Measurements from ENCODE around the gene PARVB. TPM values are rescaled to one million over a fixed set of nuclear protein-coding genes. Genes with fewer than 3 reads are reported as not detected.

PARVB gene, protein sequence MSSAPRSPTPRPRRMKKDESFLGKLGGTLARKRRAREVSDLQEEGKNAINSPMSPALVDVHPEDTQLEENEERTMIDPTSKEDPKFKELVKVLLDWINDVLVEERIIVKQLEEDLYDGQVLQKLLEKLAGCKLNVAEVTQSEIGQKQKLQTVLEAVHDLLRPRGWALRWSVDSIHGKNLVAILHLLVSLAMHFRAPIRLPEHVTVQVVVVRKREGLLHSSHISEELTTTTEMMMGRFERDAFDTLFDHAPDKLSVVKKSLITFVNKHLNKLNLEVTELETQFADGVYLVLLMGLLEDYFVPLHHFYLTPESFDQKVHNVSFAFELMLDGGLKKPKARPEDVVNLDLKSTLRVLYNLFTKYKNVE
- polyA plus RNA-seq (ENCODE audit: insufficient read length in 12 of 12) = 10 to 100 TPM in 11 of 12 donors, not detected in 1; 28.3 to 50.5 (median 42.6) TPM
- long read RNA-seq, donor 1, full-length matches to known transcripts = 1 of 8 reads
- long read RNA-seq, donor 1, partial matches to known transcripts = 7 of 8 reads
- long read RNA-seq, donor 1, other reads (novel, unspliced or antisense) = 0 of 8 reads
- long read RNA-seq, donor 2, full-length matches to known transcripts = 12 of 19 reads
- long read RNA-seq, donor 2, partial matches to known transcripts = 7 of 19 reads
- long read RNA-seq, donor 2, other reads (novel, unspliced or antisense) = 0 of 19 reads
- long read RNA-seq, donor 3, full-length matches to known transcripts = 5 of 5 reads
- long read RNA-seq, donor 3, partial matches to known transcripts = 0 of 5 reads
- long read RNA-seq, donor 3, other reads (novel, unspliced or antisense) = 0 of 5 reads
- long read RNA-seq, donor 4, full-length matches to known transcripts = 2 of 2 reads
- long read RNA-seq, donor 4, partial matches to known transcripts = 0 of 2 reads
- long read RNA-seq, donor 4, other reads (novel, unspliced or antisense) = 0 of 2 reads
- long read RNA-seq, donor 5, full-length matches to known transcripts = 11 of 11 reads
- long read RNA-seq, donor 5, partial matches to known transcripts = 0 of 11 reads
- long read RNA-seq, donor 5, other reads (novel, unspliced or antisense) = 0 of 11 reads
- long read RNA-seq, donor 6, full-length matches to known transcripts = 8 of 8 reads
- long read RNA-seq, donor 6, partial matches to known transcripts = 0 of 8 reads
- long read RNA-seq, donor 6, other reads (novel, unspliced or antisense) = 0 of 8 reads
- long read RNA-seq, donor 7, full-length matches to known transcripts = 9 of 9 reads
- long read RNA-seq, donor 7, partial matches to known transcripts = 0 of 9 reads
- long read RNA-seq, donor 7, other reads (novel, unspliced or antisense) = 0 of 9 reads
- long read RNA-seq, donor 8, full-length matches to known transcripts = 9 of 14 reads
- long read RNA-seq, donor 8, partial matches to known transcripts = 0 of 14 reads
- long read RNA-seq, donor 8, other reads (novel, unspliced or antisense) = 5 of 14 reads
- long read RNA-seq, donor 9, full-length matches to known transcripts = 3 of 3 reads
- long read RNA-seq, donor 9, partial matches to known transcripts = 0 of 3 reads
- long read RNA-seq, donor 9, other reads (novel, unspliced or antisense) = 0 of 3 reads
- long read RNA-seq, donor 10, full-length matches to known transcripts = 8 of 16 reads
- long read RNA-seq, donor 10, partial matches to known transcripts = 0 of 16 reads
- long read RNA-seq, donor 10, other reads (novel, unspliced or antisense) = 8 of 16 reads
- long read RNA-seq, donor 11, full-length matches to known transcripts = 6 of 11 reads
- long read RNA-seq, donor 11, partial matches to known transcripts = 5 of 11 reads
- long read RNA-seq, donor 11, other reads (novel, unspliced or antisense) = 0 of 11 reads

DNA sequence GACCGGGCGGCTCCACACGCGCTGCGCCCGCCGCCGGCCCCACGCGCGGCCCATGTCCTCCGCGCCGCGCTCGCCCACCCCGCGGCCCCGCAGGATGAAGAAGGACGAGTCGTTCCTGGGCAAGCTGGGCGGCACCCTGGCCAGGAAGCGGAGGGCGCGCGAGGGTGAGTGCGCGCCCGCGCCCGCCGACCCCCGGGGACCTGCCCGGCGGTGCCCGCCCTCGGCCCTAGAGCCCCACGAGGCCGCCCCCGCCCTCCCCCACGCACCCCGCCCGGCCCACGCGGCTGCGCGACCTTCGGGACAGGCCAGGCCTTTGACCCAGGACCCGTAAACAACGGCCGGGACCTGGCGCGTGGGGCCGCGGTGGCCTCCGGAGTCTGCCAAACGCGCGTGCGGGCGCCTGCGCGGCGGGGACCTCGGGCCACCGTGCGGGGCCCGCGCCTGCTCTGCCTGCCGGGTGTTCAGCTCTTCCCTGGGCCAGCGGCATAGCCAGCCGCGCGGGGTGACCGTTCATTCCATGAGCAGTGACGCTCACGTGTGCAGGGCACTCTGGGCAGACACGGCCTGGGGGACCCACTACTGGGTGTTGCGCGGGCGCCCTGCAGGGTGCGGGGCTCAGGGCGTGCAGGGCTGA, at the start of gene PARVB:
Gene PARVB, plus strand, starts transcription at position 15 of the 634 bp plus-strand sequence. Its CDS starts 38 bp downstream, at position 53.
- DNase-seq = no peak

DNA sequence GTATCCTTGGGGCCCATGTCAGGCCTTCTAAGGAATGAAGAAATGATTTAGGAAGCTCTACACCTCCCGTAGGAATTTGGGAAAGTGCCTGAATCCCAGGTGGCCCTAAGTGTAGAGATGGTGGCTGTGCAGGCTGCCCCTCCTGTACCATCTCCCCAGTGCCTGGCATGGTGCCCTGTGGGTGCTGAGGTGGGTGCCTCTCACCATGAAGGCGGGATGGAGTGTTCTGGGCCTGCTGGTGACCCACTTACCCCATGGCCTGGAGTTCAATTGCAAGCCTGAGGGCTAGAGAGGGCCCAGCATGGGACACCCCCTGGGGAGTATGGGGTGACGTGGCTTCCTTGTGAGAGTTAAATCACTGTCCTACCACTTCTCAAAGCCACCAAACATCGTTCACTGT, 49.1 kb upstream of the PARVB start:
- no peak for DNase-seq

DNA sequence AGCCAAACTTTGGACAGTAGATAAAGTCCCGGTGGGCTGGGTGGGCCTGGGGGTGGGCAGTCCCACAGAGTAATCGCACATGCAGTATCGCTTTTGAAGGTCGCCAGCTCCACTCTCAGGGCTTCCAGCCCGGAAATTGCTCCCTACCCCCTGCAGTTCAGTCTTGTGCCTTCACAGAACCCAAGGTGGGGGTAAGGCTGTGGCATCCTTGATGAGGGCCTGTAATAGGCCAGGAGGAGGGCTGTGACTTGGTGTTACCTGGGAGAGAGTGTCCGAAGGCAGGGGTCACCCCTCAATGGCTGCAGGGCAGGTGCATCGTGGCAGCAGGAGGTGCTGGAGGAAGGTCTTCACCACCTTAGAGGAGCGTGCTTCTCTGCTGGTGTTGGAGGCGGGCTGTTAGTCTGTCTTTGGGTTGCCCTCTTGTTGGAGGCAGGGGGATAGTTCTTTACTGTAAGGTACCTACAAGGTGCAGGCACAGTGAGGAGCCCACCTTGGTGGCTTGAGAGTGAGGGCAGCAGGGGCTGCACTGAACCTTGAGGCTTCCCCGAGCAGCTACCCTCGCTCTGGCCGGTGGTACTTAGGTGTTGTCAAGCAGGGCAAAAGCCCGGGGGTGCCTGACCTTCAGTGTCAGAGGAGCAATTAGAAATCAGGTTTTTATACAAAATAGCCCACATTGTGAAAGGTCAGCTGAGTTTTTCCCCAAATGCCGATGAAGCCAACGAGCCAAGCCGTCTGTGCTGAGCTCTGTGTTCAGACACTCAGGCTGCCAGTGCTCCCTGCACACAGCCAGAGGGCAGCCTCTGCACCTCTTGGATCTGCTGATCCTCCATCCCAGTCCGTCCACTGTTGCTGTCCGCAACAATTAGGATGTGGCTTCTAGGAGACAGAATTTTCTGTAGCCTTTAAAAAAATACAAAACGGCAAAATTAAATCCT, 47.0 kb upstream of the PARVB start:
- DNase-seq = no peak

DNA sequence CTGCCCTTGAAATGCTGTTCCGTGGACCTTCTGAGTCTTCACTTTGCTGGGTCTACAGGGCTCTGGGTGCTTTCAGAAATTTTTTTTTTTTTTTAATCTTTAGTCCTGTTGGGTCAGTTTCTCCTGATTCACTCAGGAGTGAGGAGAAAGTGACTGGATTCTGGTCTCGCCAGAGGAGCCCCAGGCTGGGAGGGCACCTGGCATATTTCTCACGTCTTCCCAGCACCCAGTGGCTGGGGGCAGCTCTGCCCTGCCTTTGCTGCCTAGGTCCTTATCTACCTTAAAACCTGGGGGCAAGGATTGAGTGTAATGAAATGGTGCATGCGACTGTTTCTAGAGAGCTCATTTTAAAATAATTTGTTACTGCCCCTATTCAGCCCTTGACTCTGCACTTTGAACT, 45.5 kb upstream of the PARVB start:
- no peak for DNase-seq

DNA sequence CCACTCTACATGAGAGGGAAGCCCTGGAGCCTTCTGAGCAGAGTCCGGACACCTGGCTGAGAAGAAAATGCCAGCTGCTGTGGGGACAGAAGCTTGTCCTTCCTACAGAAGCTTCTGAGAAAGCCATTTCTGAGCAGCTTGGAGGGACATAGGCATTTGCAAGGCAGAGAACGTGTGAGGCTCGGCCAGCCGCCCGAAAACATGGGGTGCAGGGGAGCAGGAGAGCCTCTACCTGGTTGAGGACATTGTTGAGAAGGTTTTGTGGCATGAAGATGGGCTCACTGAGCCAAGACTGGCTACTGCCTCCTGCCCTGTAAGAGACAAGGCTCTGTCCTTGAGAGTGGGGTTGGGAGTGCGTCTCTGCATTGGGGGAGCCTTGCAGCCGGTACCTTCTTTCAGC, 43.5 kb upstream of the PARVB start:
- no peak for DNase-seq

DNA sequence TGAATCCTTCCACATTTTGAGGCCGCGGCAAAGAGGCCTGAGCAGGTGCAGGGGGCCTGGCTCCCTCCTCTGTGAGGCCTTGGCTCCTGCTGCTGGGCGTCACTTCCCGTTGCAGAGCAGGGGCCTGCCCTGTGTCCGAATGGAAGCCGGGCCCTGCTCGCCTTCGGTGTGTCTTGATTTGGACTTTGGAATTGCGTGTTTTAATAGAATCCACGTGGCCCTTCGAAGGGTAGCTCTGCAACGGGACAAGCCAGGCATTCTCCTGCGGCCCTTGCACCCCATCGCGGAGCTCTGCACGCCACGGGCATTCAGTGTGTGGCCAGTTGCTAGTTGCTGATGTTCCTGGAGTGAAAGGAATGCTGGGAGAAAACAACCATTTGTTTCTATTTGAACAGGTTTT, 43.1 kb upstream of the PARVB start:
- no peak for DNase-seq

DNA sequence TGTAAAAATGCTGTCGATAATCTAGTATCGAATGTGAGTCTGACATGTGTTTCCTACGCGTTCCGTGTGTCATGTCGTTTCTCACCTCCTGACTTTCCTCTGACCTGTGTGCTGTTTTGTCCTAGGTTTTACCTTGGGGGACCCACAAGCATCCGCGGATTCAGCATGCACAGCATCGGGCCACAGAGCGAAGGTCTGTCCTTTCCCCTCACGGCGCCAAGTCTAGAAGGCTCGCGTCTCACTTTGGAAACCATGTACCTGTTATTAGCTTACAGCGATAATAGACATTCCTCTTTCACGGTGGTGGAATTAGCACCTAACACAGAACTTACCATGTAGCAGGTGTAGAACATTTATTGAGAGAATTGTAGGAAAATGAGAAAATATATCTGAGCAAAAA, 40.3 kb upstream of the PARVB start:
- DNase-seq = no peak

DNA sequence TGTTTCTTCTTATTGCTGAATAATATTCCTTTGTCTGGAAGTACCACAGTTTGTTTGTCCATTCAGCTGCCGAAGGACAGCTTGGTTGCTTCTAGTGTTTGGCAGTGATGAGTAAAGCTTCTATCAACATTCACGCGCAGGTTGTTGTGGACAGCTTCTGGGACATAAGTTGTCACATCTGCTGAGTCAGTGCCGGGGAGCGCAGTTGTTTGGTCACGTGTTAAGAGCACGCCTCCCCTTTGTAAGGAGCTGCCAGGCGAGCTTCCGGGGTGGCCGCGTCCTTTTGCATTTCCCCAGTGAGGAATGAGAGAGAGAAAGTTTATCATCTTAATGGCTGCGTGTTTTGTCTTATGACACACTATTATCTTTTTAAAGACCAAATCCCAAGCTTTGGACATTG, 38.6 kb upstream of the PARVB start:
- DNase-seq = no peak

DNA sequence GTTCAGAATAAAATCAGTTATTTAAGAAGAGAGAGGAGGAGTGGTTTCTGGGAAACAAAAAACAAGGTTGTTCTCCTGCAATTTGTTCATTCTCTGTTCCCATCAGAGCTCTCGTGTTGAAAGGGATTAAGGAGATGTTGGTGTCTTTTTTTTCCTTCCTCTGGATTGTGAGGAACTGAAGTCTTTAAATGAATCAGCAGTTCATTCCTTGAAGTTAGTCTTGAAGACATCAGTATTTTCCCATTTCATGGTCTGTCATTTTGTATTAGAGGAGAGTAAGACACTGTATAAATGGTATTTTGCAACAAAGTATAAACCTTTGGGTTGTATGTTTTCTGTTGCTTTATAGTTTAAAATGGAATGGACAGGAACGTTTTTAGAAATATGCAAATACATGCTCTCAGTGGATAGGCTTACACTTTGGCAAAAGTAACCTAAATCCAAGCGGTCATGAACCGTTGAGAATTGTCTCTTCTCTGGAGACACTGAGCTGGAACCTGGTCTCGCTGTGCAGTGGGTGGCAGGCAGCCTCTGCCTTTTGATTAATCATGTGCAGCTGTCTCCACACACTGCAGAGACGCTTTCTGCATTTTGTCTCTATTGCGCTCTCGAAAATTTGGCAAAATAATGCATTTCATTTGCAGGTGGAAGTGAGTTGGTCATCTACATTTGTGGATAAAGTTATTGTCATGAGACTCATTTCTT, 35.8 kb upstream of the PARVB start:
- no peak for DNase-seq

DNA sequence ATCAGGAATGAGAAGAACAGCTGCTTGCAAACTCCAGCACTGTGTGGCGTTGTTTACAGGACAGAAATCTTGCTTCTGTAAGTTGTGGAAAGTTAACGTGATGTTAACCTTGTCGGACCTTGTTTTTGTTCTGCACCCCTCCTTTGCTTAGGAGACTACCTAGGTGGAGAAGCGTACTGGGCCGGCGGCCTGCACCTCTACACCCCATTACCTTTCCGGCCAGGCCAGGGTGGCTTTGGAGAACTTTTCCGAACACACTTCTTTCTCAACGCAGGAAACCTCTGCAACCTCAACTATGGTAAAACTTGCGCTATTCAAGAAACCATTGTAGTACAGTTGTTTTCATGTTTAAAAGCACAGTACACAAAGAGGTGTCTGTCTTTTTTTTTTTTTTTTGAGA, 35.1 kb upstream of the PARVB start:
- no peak for DNase-seq

DNA sequence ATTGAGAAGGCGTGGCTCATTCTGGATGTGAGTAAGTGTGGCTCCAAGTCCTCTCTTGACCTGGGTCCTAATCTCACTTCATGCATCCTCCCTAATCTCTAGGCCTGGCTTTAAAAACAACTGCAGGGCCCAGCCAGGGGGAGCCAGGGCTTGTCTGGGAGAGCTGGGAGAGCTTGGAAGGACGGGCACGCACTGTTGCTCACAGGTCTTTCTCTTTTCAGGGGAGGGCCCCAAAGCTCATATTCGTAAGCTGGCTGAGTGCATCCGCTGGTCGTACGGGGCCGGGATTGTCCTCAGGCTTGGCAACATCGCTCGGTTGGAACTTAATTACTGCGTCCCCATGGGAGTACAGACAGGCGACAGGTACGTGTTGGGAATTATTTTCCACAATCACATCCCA, 34.1 kb upstream of the PARVB start:
- no peak for DNase-seq

DNA sequence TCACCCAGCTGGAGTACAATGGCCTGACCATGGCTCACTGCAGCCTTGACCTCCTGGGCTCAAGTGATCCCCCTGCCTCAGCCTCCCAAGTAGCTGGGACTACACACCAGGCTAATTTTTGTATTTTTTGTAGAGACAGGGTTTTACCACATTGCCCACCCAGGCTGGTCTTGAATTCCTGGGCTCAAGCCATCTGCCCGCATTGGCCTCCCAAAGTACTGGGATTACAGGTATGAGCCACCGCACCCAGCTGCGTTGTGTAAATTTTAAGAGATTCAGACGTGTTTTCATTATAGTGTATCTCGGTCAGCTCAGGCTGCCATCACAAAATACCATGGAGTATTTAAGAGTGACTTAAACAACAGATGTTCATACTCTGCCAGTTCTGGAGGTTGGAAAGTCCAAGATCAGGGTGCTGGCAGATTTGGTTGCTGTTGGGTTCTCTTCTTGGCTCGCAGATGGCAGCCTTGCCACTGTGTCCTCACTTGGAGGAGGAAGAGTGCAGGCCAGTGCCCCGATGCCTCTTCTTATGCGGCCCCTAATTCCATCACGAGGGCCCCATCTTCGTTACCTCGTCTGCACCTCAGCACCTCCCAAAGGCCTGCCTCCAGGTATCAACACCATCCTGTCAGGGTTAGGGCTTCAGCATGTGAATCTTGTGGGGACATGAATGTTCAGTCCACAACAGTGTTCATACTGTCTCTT, 32.6 kb upstream of the PARVB start:
- no peak for DNase-seq

DNA sequence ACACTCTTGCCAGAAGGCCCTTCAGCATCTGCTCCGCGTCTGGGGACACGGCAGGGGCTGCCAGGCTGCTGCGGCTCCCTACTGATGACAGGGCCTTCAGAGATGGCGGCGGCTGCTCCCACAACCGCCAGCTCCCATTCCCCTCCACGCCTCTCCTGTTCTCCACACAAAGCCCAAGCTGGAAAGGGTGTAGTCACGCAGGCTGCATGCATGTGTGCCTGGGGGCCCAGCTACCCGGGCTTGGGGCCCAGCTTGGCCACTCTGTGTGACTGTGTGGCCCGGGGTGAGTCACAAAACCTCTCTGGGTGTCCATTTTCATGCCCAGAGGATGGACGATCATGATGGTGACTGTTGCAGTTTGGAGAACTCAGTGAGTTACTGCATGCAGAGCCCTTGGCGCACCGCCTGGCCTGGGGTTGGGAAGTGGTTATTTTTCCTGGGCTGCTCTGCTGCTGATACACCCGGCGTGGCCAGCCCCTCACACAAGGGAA, 31.7 kb upstream of the PARVB start:
- DNase-seq = no peak

DNA sequence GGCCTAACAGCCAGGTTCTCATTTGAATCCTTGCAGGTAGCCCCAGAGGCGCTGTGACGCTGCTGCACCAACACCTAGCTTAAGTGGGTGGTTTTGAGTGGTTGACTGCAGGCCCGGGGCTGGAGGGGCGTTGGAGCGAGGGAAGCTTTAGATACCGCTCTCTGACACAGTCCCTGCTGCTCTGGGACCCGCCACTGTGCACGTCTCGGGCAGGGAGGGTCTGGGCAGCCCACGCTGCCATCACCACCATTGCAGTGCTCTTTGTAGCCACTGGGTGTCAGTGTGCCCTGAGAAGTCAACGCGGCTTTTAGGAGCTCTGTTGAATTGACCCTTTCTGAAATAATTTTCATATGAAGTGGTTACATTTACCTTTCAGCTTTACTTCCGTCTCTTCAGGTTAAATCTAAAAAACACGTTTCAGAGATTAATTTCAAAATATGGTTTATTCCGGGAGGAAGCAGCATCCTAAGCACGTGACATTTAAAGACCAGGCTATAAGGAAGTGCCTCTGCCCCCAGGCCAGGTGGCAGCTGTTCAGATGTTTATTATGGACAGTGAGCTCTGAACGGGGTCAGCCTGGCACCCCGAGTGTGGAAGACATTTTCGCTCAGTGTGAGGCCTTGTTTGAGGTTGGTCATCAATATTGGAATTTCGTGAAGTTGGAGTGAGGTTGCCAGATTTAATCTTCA, 30.9 kb upstream of the PARVB start:
- DNase-seq = peak; percentile 60

DNA sequence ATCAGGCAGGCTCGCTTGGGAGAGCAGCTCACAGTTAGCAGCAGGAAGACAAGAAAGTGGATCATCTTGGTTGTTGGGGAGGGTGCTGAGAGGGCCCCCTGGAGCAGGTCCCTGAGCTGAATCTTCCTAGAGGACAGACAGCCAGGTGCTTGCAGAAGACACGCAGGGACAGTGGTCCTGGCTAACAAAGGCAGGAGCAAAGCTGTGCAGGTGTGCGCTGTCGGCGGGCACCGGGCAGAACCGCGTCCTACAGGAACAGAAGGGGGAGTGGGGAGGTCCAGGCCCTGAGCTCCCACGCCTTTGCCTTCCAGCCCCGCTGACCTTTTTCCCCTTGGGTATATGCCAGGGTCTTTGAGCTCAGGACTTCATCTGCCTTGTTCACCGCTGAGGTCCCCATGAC, 30.1 kb upstream of the PARVB start:
- no peak for DNase-seq

DNA sequence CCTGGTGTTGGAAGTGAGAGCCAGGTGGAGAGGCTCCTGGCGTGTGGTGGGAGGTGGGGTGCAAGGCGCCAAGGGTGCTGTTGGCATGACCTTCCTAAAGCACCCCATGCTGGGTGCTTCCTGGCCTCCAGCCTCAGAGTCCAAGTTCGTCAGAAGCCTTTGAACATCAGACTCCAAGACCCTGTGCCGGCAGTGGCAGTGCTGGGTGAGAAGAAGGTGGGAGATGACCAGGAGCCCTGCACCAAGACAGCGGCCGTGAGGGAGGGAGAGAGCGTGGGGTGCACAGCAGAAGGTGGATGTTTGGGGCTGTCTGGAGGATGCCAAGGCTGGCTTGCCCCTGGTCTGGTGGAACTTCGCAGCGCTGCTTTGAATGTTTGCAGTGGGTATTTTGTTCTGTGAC, 29.7 kb upstream of the PARVB start:
- DNase-seq = no peak

DNA sequence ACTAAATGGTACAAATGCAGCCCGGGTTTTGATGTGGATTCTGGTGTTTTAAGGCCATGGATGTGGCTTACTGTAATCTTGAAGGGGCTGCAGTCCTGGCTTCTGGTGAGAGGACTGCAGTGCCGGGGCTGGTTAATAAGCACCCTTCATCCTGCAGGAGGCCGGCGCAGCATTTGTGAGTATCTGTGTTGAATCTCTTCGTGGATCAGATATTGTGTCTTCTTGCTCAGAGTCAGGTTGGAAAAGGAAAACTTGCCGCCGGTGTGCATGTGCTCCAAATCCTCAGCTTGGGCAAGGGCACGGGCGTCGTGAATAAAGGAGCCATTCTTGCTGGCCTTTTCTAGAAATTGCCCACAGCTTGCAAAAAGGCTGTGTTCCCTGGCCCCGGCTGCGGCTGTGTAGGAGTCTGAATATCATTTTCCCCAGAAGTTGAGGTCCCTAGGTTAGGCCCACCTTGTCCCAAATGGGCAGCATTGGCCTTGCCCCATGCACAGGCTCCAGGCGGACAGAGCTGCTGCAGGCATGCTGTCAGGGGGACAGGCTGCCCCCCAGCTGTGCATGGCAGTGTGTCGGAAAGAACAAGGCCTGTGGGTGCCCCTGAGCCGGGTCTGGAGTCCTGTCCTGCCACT, 28.9 kb upstream of the PARVB start:
- DNase-seq = no peak

Measured in muscle of arm (tissue), 14 donors.